ENCODE results near the gene ASRGL1.
"Not testable (repeated sequence)": the region's sequence is repeated elsewhere in the genome, so short reads cannot be mapped to it uniquely, and the experiment has no call there.

Gene ASRGL1

DNA sequence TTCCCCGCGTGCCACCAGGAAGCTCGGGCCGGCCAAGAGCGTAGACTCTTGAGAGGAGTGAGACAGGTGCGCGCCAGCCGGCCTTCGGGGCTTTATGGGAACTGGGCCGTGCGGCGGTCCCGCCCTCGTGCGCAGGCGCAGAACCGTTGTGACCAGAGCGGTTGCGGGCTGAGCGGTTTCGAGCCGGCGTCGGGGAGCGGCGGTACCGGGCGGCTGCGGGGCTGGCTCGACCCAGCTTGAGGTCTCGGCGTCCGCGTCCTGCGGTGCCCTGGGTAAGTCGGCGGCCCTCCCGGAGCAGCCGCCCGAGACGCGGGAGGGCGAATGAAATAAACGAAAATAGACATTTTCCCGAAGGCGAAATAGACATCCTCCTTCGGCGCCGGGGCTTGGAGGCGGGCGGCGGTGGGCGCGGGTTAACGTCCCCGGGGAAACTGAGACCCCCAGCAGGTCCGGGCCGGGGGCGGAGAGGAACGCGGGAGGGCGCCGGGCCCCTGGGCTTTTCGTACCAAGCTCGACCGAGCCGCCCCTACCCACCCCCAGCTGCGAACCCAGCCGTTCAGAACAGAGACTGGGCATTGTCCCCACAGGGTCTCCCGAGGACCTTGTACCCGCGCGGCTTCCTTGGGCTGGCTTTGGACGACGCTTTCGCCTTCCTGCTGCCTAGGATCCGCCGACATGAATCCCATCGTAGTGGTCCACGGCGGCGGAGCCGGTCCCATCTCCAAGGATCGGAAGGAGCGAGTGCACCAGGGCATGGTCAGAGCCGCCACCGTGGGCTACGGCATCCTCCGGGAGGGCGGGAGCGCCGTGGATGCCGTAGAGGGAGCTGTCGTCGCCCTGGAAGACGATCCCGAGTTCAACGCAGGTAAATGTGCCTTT is at the start of gene ASRGL1:
TSS of gene ASRGL1 (plus strand) at position 146 of the 879 bp plus-strand sequence. CDS start at position 676, 530 bp downstream.
- peak; percentile 53 for DNase-seq

DNA sequence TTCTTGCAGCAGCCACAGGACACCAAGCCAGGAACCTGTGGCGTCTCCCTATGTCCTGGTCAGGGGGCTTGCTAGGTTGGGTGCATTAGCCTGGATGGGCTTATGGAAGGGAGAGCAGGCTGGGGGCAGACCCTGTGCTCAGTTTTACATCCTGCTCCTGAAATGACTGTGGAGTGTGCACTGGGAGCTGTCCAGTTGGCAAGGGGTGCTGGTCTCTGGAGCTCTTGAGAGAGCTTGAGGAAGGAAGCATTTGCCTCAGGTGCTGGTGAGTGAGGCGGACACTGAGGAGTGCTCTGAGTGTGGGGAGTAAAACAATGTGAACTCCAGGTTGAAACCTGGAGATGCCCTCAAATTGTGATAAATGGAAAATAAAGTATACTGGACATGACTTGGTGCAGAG is 41.7 kb upstream of the ASRGL1 start:
- DNase-seq: no peak

DNA sequence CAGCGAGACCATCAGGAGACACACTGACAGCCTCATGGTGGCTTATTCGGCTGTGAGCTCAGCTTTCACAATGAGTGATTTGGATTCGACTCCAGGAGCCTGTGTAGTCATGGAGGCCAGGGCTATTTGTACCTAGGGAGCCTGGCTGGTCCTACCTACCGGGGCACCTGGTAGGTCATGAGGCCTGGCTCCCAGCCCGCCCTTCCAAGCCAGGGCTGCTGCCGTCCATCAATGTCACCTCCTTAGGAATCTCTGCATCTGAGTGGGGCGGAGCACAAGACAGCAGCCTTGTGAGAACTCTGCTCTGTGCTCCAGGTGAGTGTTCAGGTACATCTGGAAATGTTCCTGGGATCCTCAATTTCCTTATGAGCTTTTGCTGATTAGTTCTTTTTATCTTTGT is 38.3 kb upstream of the ASRGL1 start, which contains the start of gene SCGB1D4:
TSS of gene SCGB1D4 (minus strand) at position 101 of the 400 bp plus-strand sequence. CDS start at position 36, 65 bp downstream.
- DNase-seq: no peak

DNA sequence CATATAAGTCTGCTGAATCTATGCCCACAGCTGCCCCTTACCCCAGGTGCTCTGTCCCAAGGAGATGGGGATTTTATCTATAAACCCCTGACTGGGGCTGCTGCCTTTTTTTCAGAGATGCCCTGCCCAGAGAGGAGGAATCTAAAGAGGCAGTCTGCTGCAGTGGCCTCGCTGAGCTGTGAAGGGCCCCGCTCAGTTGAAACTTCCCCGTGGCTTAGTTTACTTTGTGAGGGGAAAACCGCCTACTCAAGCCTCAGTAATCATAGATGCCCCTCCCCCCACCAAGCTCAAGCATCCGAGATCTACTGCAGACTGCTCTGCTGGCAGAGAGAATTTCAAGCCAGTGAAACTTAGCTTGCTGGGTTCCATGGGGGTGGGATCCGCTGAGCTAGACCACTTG is 31.0 kb upstream of the ASRGL1 start:
- no peak for DNase-seq

DNA sequence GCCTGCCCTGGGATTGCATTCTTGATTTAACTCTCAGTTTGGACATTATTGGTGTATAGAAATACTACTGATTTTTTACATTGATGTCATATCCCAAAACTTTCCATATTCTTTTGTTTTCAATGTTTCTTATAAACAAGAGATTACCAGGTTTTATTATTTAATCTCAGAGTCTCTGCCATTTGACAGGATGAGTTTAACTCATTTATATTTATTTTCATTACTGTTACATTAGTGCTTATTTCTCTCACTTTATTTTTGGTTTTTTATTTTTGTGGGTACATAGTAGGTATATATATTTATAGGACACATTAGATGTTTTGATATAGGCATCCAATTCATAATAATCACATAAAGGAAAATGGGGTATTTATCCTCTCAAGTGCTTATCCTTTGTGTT is 29.3 kb upstream of the ASRGL1 start:
- DNase-seq: no peak

DNA sequence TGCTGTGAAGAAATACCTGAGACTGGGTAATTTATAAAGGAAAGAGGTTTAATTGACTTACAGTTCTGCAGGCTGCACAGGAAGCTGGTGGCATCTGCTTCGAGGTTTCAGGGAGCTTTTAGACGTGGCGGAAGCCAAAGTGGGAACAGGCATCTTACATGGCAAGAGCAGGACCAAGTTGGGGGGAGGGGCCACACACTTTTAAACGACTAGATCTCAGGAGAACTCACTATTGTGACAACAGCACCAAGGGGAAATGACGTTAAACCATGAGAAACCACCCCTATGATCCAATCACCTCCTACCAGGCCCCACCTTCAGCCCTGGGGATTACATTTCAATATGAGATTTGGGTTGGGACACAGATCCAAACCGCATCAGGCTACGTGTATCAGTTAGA is 27.3 kb upstream of the ASRGL1 start:
- no peak for DNase-seq

DNA sequence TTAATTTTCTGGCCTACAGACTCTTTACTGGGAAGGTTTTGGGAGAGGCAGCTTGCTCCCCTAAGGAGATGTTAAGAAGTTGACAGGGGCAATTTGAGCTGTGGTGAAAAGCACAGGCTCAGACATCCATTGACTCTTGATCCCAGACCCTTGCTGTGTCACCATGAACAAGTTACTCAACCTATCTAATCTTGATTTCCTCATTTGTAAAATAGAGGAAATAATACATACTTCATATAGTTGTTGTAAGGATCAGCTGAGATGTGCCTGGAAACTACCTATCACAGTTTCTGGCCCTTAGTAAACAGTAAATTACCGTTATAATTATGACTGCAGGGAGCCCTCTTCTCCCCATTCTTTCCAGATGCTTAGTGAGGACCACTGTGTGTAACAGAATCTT is 21.8 kb upstream of the ASRGL1 start:
- no peak for DNase-seq

DNA sequence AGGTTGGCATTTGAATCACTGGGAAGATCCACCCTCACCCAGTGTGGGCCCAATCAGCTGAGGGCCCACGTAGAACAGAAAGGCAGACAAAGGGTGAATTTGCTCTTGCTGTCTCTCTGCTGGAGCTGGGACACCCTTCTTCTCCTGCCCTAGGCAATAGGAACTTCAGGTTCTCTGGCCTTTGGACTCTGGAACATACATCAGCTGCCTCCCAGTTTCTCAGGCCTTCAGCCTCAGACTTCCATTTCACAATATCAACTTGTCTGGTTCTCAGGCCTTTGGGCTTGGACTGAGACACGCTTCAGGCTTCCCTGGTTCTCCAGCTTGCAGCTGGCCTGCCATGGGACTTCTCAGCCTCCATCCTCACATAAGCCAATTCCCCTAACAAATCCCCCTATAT is 14.7 kb upstream of the ASRGL1 start:
- no peak for DNase-seq

DNA sequence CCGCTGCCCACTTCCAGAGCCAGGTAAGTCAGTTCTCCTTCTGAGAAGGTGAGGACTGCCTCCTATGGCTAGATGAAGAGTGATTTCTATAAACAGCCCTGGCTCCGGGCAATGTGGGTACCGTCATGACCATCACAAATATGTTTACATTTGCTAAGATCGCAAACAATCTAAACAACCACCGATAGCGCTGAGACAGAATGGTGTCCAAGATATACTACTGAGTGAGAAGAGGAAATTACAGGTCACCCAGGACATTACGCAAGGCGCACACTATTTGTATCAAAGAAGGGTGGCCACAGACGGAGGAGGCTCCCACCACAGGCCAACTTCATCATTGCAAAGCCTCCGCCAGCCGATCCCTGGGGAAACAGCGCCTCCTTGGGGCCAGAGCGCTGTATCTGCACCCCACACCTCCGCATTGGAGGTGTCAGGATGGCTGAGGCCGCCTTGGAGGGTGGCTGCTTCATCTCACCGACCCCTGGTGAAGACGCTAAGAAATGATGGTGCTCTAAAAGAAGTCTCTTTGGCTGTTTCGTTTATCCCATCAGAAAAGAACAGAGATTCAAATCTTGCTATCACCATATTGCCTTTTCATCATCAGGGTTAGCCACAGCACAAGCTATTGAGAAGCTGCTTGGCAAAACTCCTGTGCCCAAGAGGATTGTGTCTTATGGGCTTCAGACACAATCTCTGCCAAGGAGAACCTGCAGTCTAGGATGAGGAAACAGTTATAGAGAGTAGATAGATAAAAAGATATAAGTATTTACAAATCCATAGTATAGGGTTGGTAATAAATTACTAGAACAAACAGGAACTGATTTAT is 12.3 kb upstream of the ASRGL1 start:
- no peak for DNase-seq

DNA sequence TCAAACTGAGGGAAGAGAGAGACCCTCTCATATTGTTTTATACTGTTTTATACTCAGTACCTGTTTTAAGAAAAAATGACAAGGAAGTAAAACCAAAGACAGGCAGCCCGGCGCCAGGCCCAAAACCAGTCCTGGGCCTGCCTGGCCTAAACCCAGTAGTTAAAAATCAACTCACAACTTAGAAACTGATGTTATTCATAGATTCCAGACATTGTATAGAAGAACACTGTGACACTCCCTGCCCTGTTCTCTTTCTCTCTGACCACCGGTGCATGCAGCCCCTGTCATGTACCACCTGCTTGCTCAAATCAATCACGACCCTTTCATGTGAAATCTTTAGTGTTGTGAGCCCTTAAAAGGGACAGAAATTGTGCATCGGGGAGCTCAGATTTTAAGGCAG is 11.5 kb upstream of the ASRGL1 start:
- DNase-seq: not testable (repeated sequence)

DNA sequence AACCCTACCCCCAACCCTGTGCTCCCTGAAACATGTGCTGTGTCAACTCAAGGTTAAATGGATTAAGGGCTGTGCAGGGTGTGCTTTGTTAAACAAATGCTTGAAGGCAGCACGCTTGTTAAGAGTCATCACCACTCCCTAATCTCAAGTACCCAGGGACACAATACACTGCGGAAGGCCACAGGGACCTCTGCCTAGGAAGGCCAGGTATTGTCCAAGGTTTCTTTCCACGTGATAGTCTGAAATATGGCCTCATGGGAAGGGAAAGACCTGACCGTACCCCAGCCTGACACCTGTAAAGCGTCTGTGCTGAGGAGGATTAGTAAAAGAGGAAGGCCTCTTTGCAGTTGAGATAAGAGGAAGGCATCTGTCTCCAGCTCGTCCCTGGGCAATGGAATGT is 10.5 kb upstream of the ASRGL1 start:
- DNase-seq: not testable (repeated sequence)

DNA sequence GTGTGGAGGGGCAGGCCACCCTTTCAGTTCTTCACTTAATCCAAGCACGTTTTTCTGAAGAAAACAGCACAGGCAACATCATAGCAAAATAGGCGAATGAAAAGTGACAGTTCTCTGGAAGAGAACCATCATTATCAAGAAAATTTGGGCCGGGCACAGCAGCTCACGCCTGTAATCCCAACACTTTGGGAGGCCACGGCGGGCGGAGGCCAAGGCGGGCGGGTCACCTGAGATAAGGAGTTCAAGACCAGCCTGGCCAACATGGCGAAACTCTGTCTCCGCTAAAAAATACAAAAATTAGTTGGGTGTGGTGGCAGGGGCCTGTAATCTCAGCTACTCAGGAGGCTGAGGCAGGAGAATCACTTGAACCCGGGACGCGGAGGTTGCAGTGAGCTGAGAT is 9.7 kb upstream of the ASRGL1 start:
- DNase-seq: not testable (repeated sequence)

DNA sequence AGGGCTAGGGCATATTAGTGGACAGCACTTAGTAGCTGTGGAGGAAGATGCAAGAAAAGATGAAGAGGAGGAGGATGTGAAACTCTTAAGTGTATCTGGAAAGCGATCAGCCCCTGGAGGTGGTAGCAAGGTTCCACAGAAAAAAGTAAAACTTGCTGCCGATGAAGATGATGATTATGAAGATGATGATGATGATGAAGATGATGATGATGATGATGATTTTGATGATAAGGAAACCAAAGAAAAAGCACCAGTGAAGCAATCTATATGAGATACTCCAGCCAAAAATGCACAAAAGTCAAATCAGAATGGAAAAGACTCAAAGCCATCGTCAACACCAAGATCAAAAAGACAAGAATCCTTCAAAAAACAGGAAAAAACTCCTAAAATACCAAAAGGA is 6.0 kb upstream of the ASRGL1 start:
- not testable (repeated sequence) for DNase-seq

DNA sequence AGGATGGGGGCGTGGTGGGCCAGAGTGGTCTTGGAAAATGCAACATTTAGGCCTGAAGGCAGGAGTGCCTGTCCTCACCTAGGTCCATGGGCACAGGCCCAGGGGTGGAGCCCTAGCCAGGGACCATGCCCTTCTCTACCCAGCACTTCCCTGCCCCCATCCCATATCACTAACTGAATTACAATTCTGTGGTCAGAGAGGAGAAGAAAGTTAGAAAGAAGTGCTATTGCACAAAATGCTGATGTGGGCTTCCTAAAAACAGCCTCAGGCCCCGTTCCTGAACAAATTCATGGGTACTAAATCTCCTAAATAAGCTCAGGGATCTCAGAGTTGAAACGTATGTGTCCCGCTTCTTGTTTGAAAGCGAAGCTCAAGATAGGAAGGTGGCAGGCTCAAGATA is 3.5 kb upstream of the ASRGL1 start:
- DNase-seq: no peak

DNA sequence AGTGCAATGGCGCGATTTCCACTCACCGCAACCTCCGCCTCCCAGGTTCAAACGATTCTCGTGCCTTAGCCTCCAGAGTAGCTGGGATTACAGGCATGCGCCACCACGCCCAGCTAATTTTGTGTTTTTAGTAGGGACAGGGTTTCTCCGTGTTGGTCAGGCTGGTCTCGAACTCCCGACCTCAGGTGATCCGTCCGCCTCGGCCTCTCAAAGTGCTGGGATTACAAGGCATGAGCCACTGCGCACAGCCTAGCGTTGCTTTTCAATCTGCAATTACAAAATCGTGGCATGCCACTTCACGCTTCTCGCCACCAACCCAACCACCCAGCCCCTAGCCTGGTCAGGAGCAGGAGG is 322 bp upstream of the ASRGL1 start:
- DNase-seq: not testable (repeated sequence)

DNA sequence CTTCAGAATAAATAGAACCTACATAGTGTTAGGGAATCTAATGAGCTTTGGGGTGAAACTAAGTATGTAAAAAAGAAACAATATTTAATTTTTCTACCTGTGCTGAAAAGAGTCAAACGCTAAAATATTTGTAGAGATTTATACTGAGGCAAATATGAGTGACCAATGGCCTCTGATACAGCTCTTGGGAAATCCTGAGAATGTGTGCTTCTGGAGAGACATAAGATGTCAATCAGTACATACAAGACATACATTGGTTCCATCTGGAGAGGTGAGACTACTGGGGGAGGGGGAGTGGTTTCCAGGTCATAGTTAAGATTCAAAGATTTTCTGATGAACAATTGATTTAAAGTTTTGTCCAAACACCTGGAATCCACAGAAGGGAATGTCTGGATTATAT is 970 bp downstream of the ASRGL1 start:
- no peak for DNase-seq

DNA sequence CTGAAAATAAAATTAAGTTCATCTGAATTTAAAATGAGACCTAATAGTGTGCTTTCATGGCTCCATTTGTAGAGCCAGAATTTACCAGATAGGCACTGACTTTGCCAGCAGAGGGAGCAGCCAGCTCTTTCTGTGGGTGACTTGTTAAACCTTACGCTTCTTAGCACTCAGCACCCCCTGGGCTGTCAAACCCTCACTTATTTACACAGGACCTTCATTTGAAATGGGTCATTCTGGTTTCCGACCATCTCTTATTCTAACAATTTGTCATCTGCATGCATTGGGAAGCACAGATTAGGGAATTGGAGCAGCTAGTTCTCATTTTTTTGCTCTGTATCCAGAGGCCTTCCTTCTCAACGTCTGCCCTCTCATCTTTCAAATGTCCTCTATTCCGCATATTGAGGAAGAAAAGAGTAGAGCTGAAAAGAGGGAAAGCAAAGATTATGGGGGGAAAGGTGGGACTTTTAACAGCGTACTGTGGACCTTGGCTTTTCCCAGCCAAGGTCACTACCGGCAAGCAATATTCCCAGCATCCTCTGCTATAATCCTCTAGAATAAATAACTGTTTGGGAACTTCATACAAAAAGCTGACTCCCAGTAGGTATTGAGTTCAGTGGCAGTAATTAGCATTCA is 3.1 kb downstream of the ASRGL1 start:
- no peak for DNase-seq

DNA sequence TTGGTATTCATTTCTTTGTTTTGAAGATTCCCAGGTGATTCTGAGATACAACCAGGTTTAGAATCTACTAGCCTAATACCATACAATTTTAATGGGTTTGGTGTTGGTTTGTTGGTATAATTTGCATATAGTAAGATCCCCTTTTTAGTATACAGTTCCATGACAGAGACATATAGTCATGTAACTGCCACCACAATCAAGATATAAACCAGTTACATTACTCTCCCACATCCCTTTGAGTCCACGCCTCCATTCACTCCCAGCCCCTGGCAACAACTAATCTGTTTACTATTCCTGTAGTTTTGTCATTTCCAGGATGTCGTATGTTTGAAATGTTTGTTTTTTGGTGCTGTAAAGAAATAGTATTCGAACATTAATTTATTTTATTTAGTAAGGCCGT is 4.3 kb downstream of the ASRGL1 start:
- no peak for DNase-seq

DNA sequence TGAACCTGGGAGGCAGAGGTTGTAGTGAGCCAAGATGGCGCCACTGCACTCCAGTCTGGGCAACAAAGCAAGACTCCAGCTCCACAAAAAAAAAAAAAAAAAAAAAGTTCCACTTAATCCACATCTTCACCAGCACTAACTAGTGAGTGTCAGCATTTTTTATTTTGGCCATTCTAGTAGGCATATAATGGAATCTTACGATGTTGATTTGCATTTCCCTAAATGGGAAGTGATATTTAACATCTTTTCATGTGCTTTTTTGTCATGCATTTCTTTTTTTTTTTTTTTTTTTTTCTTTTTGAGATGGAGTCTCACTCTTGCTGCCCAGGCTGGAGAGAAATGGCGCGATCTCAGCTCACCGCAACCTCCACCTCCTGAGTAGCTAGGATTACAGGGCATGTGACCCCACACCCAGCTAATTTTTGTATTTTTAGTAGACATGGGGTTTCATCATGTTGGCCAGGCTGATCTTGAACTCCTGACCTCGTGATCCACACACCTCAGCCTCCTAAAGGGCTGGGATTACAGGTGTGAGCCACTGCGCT is 6.5 kb downstream of the ASRGL1 start:
- DNase-seq: not testable (repeated sequence)

DNA sequence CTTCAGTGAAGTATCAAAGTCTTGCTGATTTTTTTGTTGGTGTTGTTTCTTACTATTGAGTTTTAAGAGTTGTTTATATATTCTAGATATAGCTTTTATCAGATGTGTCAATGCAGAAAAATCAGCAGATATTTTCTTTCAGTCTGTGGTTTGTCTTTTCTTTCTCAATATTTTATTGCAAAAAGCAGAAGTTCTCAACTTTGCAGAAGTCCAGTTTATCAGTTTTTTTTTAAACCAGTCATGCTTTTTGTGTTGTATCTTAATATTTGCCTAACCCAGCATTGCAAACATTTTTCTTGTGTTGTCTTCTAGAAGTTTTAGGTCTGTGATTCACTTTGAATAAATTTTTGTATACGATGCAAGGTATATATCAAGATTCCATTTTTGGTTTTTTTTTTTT is 7.0 kb downstream of the ASRGL1 start:
- DNase-seq: no peak

DNA sequence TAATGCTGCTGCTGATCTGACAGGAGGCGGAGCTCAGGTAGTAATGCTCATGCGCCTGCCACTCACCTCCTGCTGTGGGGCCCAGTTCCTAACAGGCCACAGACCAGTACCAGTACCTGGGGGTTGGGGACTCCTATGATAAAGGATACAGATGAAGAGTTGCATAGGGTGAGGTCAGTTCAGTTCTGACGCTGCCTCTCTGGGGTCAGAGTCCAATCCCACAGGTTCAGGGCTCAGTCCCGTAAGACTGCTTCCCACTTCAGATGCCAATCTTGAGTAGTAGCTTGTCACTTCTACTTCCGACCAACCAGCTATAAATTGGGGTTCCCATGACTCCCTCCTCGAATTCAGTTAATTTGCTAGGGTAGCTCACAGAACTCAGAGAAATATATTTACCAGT is 8.6 kb downstream of the ASRGL1 start:
- DNase-seq: no peak

DNA sequence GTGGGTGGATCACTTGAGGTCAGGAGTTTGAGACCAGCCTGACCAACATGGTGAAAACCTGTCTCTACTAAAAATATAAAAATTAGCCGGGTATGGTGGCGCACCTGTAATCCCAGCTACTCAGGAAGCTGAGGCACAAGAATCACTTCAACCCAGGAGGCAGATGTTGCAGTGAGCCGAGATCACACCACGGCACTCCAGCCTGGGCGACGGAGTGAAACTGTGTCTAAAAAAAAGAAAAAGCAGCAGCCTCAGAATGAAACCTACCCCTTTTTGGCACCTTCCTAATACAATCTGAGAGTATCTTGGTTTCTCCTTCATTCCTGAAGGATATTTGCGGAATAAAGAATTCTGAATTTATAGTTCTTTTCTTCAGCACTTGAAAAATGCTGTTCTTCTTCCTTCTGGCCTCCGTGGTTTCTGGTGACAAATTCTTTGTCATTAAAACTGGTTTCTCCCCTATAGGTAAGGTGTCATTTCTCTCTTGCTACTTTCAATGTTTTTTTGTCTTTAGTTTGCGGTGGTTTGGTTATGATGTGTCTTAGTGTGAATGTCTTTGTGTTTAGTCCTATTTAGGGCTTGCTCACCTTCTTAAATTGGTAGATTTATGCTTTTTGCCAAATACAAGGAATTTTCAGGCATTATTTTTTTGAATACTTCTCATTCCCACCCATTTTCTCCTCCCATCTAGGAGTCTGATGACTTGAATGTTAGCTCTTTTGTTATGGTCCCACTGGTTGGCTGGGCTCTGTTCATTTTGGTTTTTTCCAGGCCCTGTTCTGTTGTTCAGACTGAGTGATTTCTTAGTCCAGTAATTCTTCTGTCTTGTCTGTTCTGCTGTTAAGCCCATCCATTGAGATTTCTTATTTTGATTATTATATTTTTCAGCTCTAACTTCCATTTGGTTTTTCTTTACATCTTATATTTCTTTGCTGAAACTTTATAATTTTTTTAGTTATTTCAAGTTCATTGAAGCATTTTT is 15.4 kb downstream of the ASRGL1 start:
- DNase-seq: no peak
